ENCODE results near the gene FAF1.

GRCh38 chr1:50972766-50973165, 12.7 kb upstream of the FAF1 start:
- TF ChIP-seq CTCF (IDR thresholded peaks at IDR 0.05) = no peak
- no peak for TF ChIP-seq POLR2A (IDR thresholded peaks at IDR 0.05)
